Measurements from ENCODE around the gene DOCK4.
"Not testable (repeated sequence)": the region's sequence is repeated elsewhere in the genome, so short reads cannot be mapped to it uniquely, and the experiment has no call there.

DOCK4 gene

GRCh38 chr7:112138325-112138852 lies 67.8 kb downstream of the DOCK4 start:
- Mint-ChIP-seq H3K4me3 (no peak overlapping the region), H3K36me3 (ENCODE audit: insufficient read depth) (no peaks in the 10 kb centered on the region), H3K27ac (no peak overlapping the region), H3K27me3 (peaks cover 5 to 11% of the 10 kb centered on the region in 2 donors), H3K4me1 (ENCODE audit: low read depth in 2 of 2) (no peaks in the 10 kb centered on the region), H3K9me3 (no peaks in the 10 kb centered on the region)
- ATAC-seq (replicated peaks) (no peak), DNase-seq (no peak)

- ATAC-seq (replicated peaks), result no peak
- no peaks in the 10 kb centered on the region for H3K36me3 Mint-ChIP-seq (ENCODE audit: insufficient read depth)
- H3K27me3 Mint-ChIP-seq, result peaks cover 4 to 7% of the 10 kb centered on the region in 2 donors
- no peaks in the 10 kb centered on the region for H3K4me1 Mint-ChIP-seq (ENCODE audit: low read depth in 2 of 2)
- H3K9me3 Mint-ChIP-seq, result no peaks in the 10 kb centered on the region
- no peak overlapping the region for H3K4me3 Mint-ChIP-seq
- no peak for DNase-seq
- H3K27ac Mint-ChIP-seq, result no peak overlapping the region
These were observed 68.8 kb downstream of the DOCK4 start for GRCh38 chr7:112137141-112138101.

- Mint-ChIP-seq H3K27ac (no peak overlapping the region), H3K27me3 (peaks cover 7 to 9% of the 10 kb centered on the region in 2 donors), H3K4me3 (no peak overlapping the region), H3K9me3 (no peaks in the 10 kb centered on the region), H3K4me1 (ENCODE audit: low read depth in 2 of 2) (no peaks in the 10 kb centered on the region), H3K36me3 (ENCODE audit: insufficient read depth) (no peaks in the 10 kb centered on the region)
- ATAC-seq (replicated peaks), result no peak
- no peak for DNase-seq
These were observed 69.8 kb downstream of the DOCK4 start for GRCh38 chr7:112136271-112137008.

- no peak for DNase-seq
- ATAC-seq (replicated peaks), result no peak
- no peaks in the 10 kb centered on the region for H3K4me1 Mint-ChIP-seq (ENCODE audit: low read depth in 2 of 2)
- H3K36me3 Mint-ChIP-seq (ENCODE audit: insufficient read depth), result no peaks in the 10 kb centered on the region
- H3K4me3 Mint-ChIP-seq, result no peak overlapping the region
- peaks cover 8 to 11% of the 10 kb centered on the region in 2 donors for H3K27me3 Mint-ChIP-seq
- no peak overlapping the region for H3K27ac Mint-ChIP-seq
- no peaks in the 10 kb centered on the region for H3K9me3 Mint-ChIP-seq
These were observed 70.4 kb downstream of the DOCK4 start for GRCh38 chr7:112135815-112136214.

- Mint-ChIP-seq H3K27ac (no peak overlapping the region), H3K9me3 (no peaks in the 10 kb centered on the region), H3K4me3 (no peak overlapping the region), H3K36me3 (ENCODE audit: insufficient read depth) (no peaks in the 10 kb centered on the region), H3K4me1 (ENCODE audit: low read depth in 2 of 2) (no peaks in the 10 kb centered on the region), H3K27me3 (peaks cover 16 to 20% of the 10 kb centered on the region in 2 donors)
- DNase-seq, result no peak
- ATAC-seq (replicated peaks), result no peak
These were observed 72.2 kb downstream of the DOCK4 start for GRCh38 chr7:112134039-112134438.

GRCh38 chr7:112133328-112133727 lies 72.9 kb downstream of the DOCK4 start:
- H3K27ac Mint-ChIP-seq, result no peak overlapping the region
- DNase-seq (no peak), ATAC-seq (replicated peaks) (no peak)
- H3K4me1 Mint-ChIP-seq (ENCODE audit: low read depth in 2 of 2), result no peaks in the 10 kb centered on the region
- H3K36me3 Mint-ChIP-seq (ENCODE audit: insufficient read depth), result no peaks in the 10 kb centered on the region
- no peaks in the 10 kb centered on the region for H3K9me3 Mint-ChIP-seq
- no peak overlapping the region for H3K4me3 Mint-ChIP-seq
- peaks cover 16 to 20% of the 10 kb centered on the region in 2 donors for H3K27me3 Mint-ChIP-seq

- ATAC-seq (replicated peaks), result no peak
- peaks cover 16 to 20% of the 10 kb centered on the region in 2 donors for H3K27me3 Mint-ChIP-seq
- DNase-seq, result no peak
These were observed 74.0 kb downstream of the DOCK4 start for GRCh38 chr7:112132051-112132694.

GRCh38 chr7:112130729-112131410 lies 75.3 kb downstream of the DOCK4 start:
- DNase-seq (no peak), ATAC-seq (replicated peaks) (no peak)
- H3K27ac Mint-ChIP-seq, result no peak overlapping the region
- peaks cover 16 to 20% of the 10 kb centered on the region in 2 donors for H3K27me3 Mint-ChIP-seq
- no peak overlapping the region for H3K4me3 Mint-ChIP-seq
- no peaks in the 10 kb centered on the region for H3K4me1 Mint-ChIP-seq (ENCODE audit: low read depth in 2 of 2)
- no peaks in the 10 kb centered on the region for H3K36me3 Mint-ChIP-seq (ENCODE audit: insufficient read depth)
- no peaks in the 10 kb centered on the region for H3K9me3 Mint-ChIP-seq

More at GRCh38 chr7:112132051-112132694, 74.0 kb downstream of the DOCK4 start:
- H3K27ac Mint-ChIP-seq, result no peak overlapping the region
- H3K9me3 Mint-ChIP-seq, result no peaks in the 10 kb centered on the region
- no peaks in the 10 kb centered on the region for H3K36me3 Mint-ChIP-seq (ENCODE audit: insufficient read depth)
- no peaks in the 10 kb centered on the region for H3K4me1 Mint-ChIP-seq (ENCODE audit: low read depth in 2 of 2)
- H3K4me3 Mint-ChIP-seq, result no peak overlapping the region

GRCh38 chr7:112129655-112130323 lies 76.4 kb downstream of the DOCK4 start:
- H3K27ac Mint-ChIP-seq, result no peak overlapping the region
- no peak for ATAC-seq (replicated peaks)
- H3K27me3 Mint-ChIP-seq, result peaks cover 16 to 20% of the 10 kb centered on the region in 2 donors
- H3K4me3 Mint-ChIP-seq, result no peak overlapping the region
- no peaks in the 10 kb centered on the region for H3K4me1 Mint-ChIP-seq (ENCODE audit: low read depth in 2 of 2)
- no peaks in the 10 kb centered on the region for H3K36me3 Mint-ChIP-seq (ENCODE audit: insufficient read depth)
- no peak for DNase-seq
- no peaks in the 10 kb centered on the region for H3K9me3 Mint-ChIP-seq

- DNase-seq; H3K27ac Mint-ChIP-seq; ATAC-seq (replicated peaks); H3K4me1 Mint-ChIP-seq (ENCODE audit: low read depth in 2 of 2); H3K4me3 Mint-ChIP-seq; H3K36me3 Mint-ChIP-seq (ENCODE audit: insufficient read depth); H3K9me3 Mint-ChIP-seq: not testable (repeated sequence)
- H3K27me3 Mint-ChIP-seq, result peaks cover 16 to 20% of the 10 kb centered on the region in 2 donors
These were observed 77.5 kb downstream of the DOCK4 start for GRCh38 chr7:112128461-112129425.

GRCh38 chr7:112128041-112128440 lies 78.2 kb downstream of the DOCK4 start:
- H3K27ac Mint-ChIP-seq; H3K4me1 Mint-ChIP-seq (ENCODE audit: low read depth in 2 of 2); H3K9me3 Mint-ChIP-seq; H3K4me3 Mint-ChIP-seq; H3K36me3 Mint-ChIP-seq (ENCODE audit: insufficient read depth); ATAC-seq (replicated peaks); DNase-seq: not testable (repeated sequence)
- H3K27me3 Mint-ChIP-seq, result peaks cover 16 to 20% of the 10 kb centered on the region in 2 donors
